ENCODE data around the gene MAGEA2. TPM values are rescaled to one million over a fixed set of nuclear protein-coding genes. Genes with fewer than 3 reads are reported as not detected.
"Not testable (repeated sequence)": the region's sequence is repeated elsewhere in the genome, so short reads cannot be mapped to it uniquely, and the experiment has no call there.

MAGEA2 gene
- total RNA-seq, 1 donor from 2014 or later, result not detected

- TF ChIP-seq CTCF (IDR thresholded peaks at IDR 0.05), result no peak
- no peaks in the 10 kb centered on the region for H3K9me3 ChIP-seq
- no peaks in the 10 kb centered on the region for H3K4me1 ChIP-seq
- no peaks in the 10 kb centered on the region for H3K27me3 ChIP-seq
- no peak overlapping the region for H3K4me3 ChIP-seq
- no peaks in the 10 kb centered on the region for H3K36me3 ChIP-seq
- DNase-seq (ENCODE audit: low spot score in 2 of 2), result no peak
- no peak overlapping the region for H3K27ac ChIP-seq
- intact Hi-C loops (cut with DNase I), result no loop called here
Observed at GRCh38 chrX:152738560-152738959, 15.1 kb downstream of the MAGEA2 start.

- H3K9me3 ChIP-seq; H3K4me1 ChIP-seq; H3K36me3 ChIP-seq; DNase-seq (ENCODE audit: low spot score in 2 of 2); intact Hi-C loops (cut with DNase I); H3K27ac ChIP-seq; H3K4me3 ChIP-seq; H3K27me3 ChIP-seq: not testable (repeated sequence)
Observed at GRCh38 chrX:152736528-152736927, 17.1 kb downstream of the MAGEA2 start.

GRCh38 chrX:152735860-152736511 is 17.7 kb downstream of the MAGEA2 start:
- H3K36me3 ChIP-seq, result no peaks in the 10 kb centered on the region
- no peak for DNase-seq (ENCODE audit: low spot score in 2 of 2)
- H3K4me1 ChIP-seq, result no peaks in the 10 kb centered on the region
- H3K4me3 ChIP-seq, result no peak overlapping the region
- no peaks in the 10 kb centered on the region for H3K9me3 ChIP-seq
- no peaks in the 10 kb centered on the region for H3K27me3 ChIP-seq
- TF ChIP-seq CTCF (IDR thresholded peaks at IDR 0.05), result no peak
- H3K27ac ChIP-seq, result no peak overlapping the region
- intact Hi-C loops (cut with DNase I), result no loop called here

- Histone ChIP-seq H3K9me3 (no peaks in the 10 kb centered on the region), H3K36me3 (no peaks in the 10 kb centered on the region), H3K4me3 (no peak overlapping the region), H3K4me1 (no peaks in the 10 kb centered on the region), H3K27ac (no peak overlapping the region), H3K27me3 (no peaks in the 10 kb centered on the region)
- TF ChIP-seq CTCF (IDR thresholded peaks at IDR 0.05), result no peak
- DNase-seq (ENCODE audit: low spot score in 2 of 2), result no peak
- intact Hi-C loops (cut with DNase I), result no loop called here
Observed at GRCh38 chrX:152735101-152735500, 18.5 kb downstream of the MAGEA2 start.

- H3K27me3 ChIP-seq; H3K27ac ChIP-seq; H3K36me3 ChIP-seq; H3K4me1 ChIP-seq; H3K4me3 ChIP-seq; DNase-seq (ENCODE audit: low spot score in 2 of 2); intact Hi-C loops (cut with DNase I); H3K9me3 ChIP-seq: not testable (repeated sequence)
Observed at GRCh38 chrX:152734143-152734858, 19.3 kb downstream of the MAGEA2 start.

- intact Hi-C loops (cut with DNase I), result no loop called here
- no peaks in the 10 kb centered on the region for H3K4me1 ChIP-seq
- no peak for DNase-seq (ENCODE audit: low spot score in 2 of 2)
- H3K27me3 ChIP-seq, result no peaks in the 10 kb centered on the region
- TF ChIP-seq CTCF (IDR thresholded peaks at IDR 0.05), result no peak
- H3K9me3 ChIP-seq, result no peaks in the 10 kb centered on the region
- H3K4me3 ChIP-seq, result no peak within 1 kb of the TSS
- H3K27ac ChIP-seq, result no peak within 1 kb of the TSS
- no peaks in the 10 kb centered on the region for H3K36me3 ChIP-seq
Observed at GRCh38 chrX:152733261-152733975, 20.2 kb downstream of the MAGEA2 start, which contains the start of the genes CSAG1 and MAGEA12. Gene CSAG1 (minus strand): TSS chrX:152733721. CDS start chrX:152732460, 1,261 bp downstream. Gene MAGEA12 (plus strand): TSS chrX:152733757. CDS start chrX:152736162, 2,405 bp downstream.

All from ascending aorta (tissue), 2 donors.